Activated CD4-positive, alpha-beta T cell treated with anti-CD3 and anti-CD28 coated beads, Interleukin-2, amount 10 ng/mL, durations not matched to agents 24 days and 14 days (primary cell): ENCODE measurements around the gene SPACA4. TPM values are rescaled to one million over a fixed set of nuclear protein-coding genes. Genes with fewer than 3 reads are reported as not detected.

Source experiments
- DNase-seq: peaks from one replicate; pipeline ENCODE4 v3.0.0; 2022
- H3K27ac Mint-ChIP-seq: one replicate; pipeline ENCODE4 v1.8.0; 2022; ENCODE audit warnings: mild to moderate bottlenecking, mixed read lengths
- H3K27me3 Mint-ChIP-seq: one replicate; pipeline ENCODE4 v1.8.0; 2022; ENCODE audit warnings: mixed read lengths
- H3K36me3 Mint-ChIP-seq: one replicate; pipeline ENCODE4 v1.8.0; 2022; ENCODE audit warnings: low read depth, mild to moderate bottlenecking, mixed read lengths
- H3K4me1 Mint-ChIP-seq: one replicate; pipeline ENCODE4 v1.8.0; 2021; ENCODE audit warnings: mixed read lengths
- H3K4me3 Mint-ChIP-seq: one replicate; pipeline ENCODE4 v1.8.0; 2022; ENCODE audit warnings: mild to moderate bottlenecking, moderate library complexity, mixed read lengths
- H3K9me3 Mint-ChIP-seq: one replicate; pipeline ENCODE4 v1.8.0; 2021; ENCODE audit warnings: mixed read lengths
- intact Hi-C: fragments of 100-400 bp; cut with micrococcal nuclease; formaldehyde crosslinking; loops from one replicate; pipeline ENCODE4 v1.15.1; 2023
- total RNA-seq: library from RNA; stranded (reverse); gene quantifications from 2 replicates; pipeline ENCODE4 v1.2.3, GENCODE V29; 2022

SPACA4 gene
- total RNA-seq, 1 donor from 2014 or later, result not detected

- DNase-seq, result peak; percentile 99
- Mint-ChIP-seq H3K9me3 (no peaks in the 10 kb centered on the region), H3K4me3 (peak within 1 kb of the TSS; percentile 91), H3K36me3 (peaks cover 68% of the 10 kb centered on the region), H3K27ac (peak within 1 kb of the TSS; percentile 98), H3K4me1 (peaks cover 38% of the 10 kb centered on the region), H3K27me3 (no peaks in the 10 kb centered on the region)
- intact Hi-C loops, result loop anchor here (1.0 kb wide), 2 partner anchors 15 to 19 kb away; no protein-coding TSS in a partner anchor
Measured at GRCh38 chr19:48618916-48619691, 12.6 kb downstream of the SPACA4 start, which contains the start of the genes RPL18 and SPHK2. RPL18 (minus strand) TSS chr19:48619178; CDS start chr19:48619143, 35 bp downstream. SPHK2 (plus strand) TSS chr19:48619506; CDS start chr19:48620515, 1,009 bp downstream.

GRCh38 chr19:48619692-48620585 is 13.4 kb downstream of the SPACA4 start:
- Mint-ChIP-seq H3K27ac (peak overlapping the region; percentile 98), H3K9me3 (no peaks in the 10 kb centered on the region), H3K27me3 (no peaks in the 10 kb centered on the region), H3K4me3 (peak overlapping the region; percentile 91), H3K4me1 (peaks cover 43% of the 10 kb centered on the region), H3K36me3 (peaks cover 63% of the 10 kb centered on the region)
- intact Hi-C loops, result loop anchor here (1.0 kb wide), 2 partner anchors 14 to 18 kb away; no protein-coding TSS in a partner anchor
- peak; percentile 64 for DNase-seq

DNA sequence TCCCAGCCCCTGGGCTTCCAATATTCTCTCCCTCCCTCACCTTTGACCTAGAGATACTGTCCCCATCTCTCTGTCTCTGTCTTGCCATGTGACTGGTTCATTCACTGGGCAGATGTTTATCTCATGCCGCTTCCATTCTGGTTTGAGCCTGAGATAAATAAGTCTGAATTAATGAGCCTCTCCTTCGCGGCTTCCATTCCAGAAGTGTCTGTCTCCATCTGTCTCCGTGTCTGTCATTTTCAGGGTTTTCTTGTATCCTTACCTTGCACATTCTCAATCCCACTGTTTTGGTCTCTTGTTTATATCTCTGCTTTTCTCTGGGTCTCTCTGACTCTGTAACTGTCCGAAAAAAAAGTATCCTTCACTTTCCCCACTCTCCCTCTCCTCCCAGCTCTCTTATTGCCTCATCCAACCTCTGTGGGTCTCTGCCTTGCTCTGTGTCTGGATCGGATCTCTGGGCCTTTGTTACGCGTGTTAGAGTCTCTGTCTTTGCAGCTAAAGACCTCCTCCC is 17.1 kb downstream of the SPACA4 start:
- intact Hi-C loops, result loop anchor here (1.0 kb wide), 1 partner anchor 11 kb away; no protein-coding TSS in a partner anchor
- peaks cover 34% of the 10 kb centered on the region for H3K36me3 Mint-ChIP-seq
- peak overlapping the region; percentile 86 for H3K4me3 Mint-ChIP-seq
- DNase-seq, result peak; percentile 61
- H3K27me3 Mint-ChIP-seq, result no peaks in the 10 kb centered on the region
- peak overlapping the region; percentile 97 for H3K27ac Mint-ChIP-seq
- H3K9me3 Mint-ChIP-seq, result no peaks in the 10 kb centered on the region
- H3K4me1 Mint-ChIP-seq, result peaks cover 39% of the 10 kb centered on the region

GRCh38 chr19:48624067-48624594 is 17.6 kb downstream of the SPACA4 start:
- Mint-ChIP-seq H3K36me3 (peaks cover 29% of the 10 kb centered on the region), H3K4me3 (peak overlapping the region; percentile 86), H3K27me3 (no peaks in the 10 kb centered on the region), H3K9me3 (no peaks in the 10 kb centered on the region), H3K4me1 (peaks cover 38% of the 10 kb centered on the region), H3K27ac (peak overlapping the region; percentile 97)
- peak; percentile 99 for DNase-seq
- intact Hi-C loops, result loop anchor here (1.0 kb wide), 1 partner anchor 10 kb away; no protein-coding TSS in a partner anchor

DNA sequence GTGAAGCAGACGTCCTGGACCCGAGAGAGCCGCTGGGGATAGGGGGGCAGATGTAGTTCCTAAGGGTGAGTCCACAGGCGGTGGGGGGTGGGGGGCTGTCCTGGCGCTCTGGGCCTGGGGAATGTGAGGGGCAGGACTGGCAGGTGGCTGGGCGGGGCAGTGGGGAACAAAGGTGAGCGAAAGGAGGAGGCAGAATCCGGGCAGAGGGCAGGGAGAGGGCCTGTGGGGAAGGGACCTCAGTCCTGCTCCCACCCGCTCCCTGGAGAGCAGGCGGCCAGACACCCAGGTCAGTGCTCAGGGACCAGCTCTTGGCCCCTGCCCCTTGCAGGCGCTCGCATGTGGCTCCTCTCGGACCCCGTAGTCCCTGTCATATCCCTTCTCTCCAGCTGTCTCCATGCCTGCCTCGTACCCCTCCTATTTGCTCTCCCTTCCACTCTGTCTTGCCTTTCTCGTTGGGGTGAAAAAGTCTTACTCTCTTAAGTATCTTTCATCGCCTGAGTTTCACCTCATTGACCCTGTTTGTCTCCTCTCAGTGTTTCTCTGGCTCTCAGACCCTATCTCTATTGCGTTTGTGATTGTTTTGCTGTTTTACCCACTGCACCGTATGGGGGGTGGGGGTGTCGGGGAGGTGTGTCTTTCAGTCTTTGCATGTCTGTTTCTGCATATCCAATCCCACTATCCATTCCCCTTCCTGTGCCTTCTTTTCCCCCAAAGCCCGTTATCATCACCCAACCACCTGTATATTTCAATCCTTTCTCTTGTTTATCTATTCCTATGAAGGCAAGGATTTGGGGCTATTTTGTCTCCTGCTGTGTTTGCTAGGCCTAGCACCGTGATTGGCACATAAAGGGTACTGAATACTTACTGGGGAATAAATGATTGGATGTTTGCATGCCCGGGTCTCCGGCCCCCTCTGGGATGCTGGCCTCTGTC is 18.5 kb downstream of the SPACA4 start:
- Mint-ChIP-seq H3K27ac (peak overlapping the region; percentile 97), H3K4me3 (peak overlapping the region; percentile 86)
- intact Hi-C loops, result loop anchor here (1.0 kb wide), 1 partner anchor 9 kb away; no protein-coding TSS in a partner anchor

DNA sequence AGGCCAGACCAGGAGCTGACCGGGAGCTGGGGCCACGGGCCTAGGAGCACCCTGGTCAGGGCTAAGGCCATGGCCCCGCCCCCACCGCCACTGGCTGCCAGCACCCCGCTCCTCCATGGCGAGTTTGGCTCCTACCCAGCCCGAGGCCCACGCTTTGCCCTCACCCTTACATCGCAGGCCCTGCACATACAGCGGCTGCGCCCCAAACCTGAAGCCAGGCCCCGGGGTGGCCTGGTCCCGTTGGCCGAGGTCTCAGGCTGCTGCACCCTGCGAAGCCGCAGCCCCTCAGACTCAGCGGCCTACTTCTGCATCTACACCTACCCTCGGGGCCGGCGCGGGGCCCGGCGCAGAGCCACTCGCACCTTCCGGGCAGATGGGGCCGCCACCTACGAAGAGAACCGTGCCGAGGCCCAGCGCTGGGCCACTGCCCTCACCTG is 19.4 kb downstream of the SPACA4 start:
- intact Hi-C loops, result no loop called here
- no peak for DNase-seq
- Mint-ChIP-seq H3K4me1 (peaks cover 32% of the 10 kb centered on the region), H3K4me3 (no peak overlapping the region), H3K9me3 (no peaks in the 10 kb centered on the region), H3K36me3 (peaks cover 31% of the 10 kb centered on the region), H3K27me3 (no peaks in the 10 kb centered on the region), H3K27ac (no peak overlapping the region)

More for the DNA sequence above, 18.5 kb downstream of the SPACA4 start:
- Mint-ChIP-seq H3K27me3 (no peaks in the 10 kb centered on the region), H3K36me3 (peaks cover 31% of the 10 kb centered on the region), H3K4me1 (peaks cover 34% of the 10 kb centered on the region), H3K9me3 (no peaks in the 10 kb centered on the region)
- DNase-seq, result peak; percentile 63

GRCh38 chr19:48627201-48627864 is 20.8 kb downstream of the SPACA4 start:
- Mint-ChIP-seq H3K36me3 (peaks cover 24% of the 10 kb centered on the region), H3K9me3 (no peaks in the 10 kb centered on the region), H3K4me3 (no peak overlapping the region), H3K27me3 (no peaks in the 10 kb centered on the region), H3K27ac (peak overlapping the region; percentile 20), H3K4me1 (peaks cover 25% of the 10 kb centered on the region)
- intact Hi-C loops, result no loop called here
- peak; percentile 67 for DNase-seq

DNA sequence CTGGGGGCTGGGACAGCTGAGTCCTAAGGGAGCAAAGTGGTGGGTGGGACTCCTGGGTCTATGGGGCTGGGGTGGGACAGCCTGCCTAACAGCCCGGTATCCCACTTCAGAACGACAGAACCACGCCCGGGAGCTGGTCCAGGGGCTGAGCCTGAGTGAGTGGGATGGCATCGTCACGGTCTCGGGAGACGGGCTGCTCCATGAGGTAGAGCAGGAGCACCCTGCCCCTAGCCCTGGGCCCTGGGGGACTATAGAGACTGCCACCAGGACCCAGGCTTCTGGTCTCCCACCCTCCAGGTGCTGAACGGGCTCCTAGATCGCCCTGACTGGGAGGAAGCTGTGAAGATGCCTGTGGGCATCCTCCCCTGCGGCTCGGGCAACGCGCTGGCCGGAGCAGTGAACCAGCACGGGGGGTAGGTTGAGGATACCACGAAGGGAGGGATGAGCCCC is 21.3 kb downstream of the SPACA4 start:
- Mint-ChIP-seq H3K4me3 (no peak overlapping the region), H3K9me3 (no peaks in the 10 kb centered on the region), H3K27ac (no peak overlapping the region), H3K27me3 (no peaks in the 10 kb centered on the region), H3K36me3 (peaks cover 22% of the 10 kb centered on the region), H3K4me1 (peaks cover 23% of the 10 kb centered on the region)
- intact Hi-C loops, result no loop called here
- no peak for DNase-seq

- intact Hi-C loops, result no loop called here
- peaks cover 19% of the 10 kb centered on the region for H3K4me1 Mint-ChIP-seq
- peak overlapping the region; percentile 41 for H3K27ac Mint-ChIP-seq
- H3K27me3 Mint-ChIP-seq, result no peaks in the 10 kb centered on the region
- H3K36me3 Mint-ChIP-seq, result peaks cover 17% of the 10 kb centered on the region
- H3K9me3 Mint-ChIP-seq, result no peaks in the 10 kb centered on the region
- no peak for DNase-seq
- H3K4me3 Mint-ChIP-seq, result no peak overlapping the region
Measured at GRCh38 chr19:48628486-48629296, 22.1 kb downstream of the SPACA4 start.

DNA sequence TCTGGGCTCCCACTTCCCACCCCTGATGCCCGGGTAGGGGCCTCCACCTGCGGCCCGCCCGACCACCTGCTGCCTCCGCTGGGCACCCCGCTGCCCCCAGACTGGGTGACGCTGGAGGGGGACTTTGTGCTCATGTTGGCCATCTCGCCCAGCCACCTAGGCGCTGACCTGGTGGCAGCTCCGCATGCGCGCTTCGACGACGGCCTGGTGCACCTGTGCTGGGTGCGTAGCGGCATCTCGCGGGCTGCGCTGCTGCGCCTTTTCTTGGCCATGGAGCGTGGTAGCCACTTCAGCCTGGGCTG is 22.7 kb downstream of the SPACA4 start:
- DNase-seq, result no peak
- Mint-ChIP-seq H3K36me3 (peaks cover 14% of the 10 kb centered on the region), H3K4me1 (peaks cover 17% of the 10 kb centered on the region), H3K4me3 (no peak overlapping the region), H3K27me3 (no peaks in the 10 kb centered on the region), H3K9me3 (no peaks in the 10 kb centered on the region), H3K27ac (no peak overlapping the region)
- intact Hi-C loops, result no loop called here

- no peak overlapping the region for H3K4me3 Mint-ChIP-seq
- H3K36me3 Mint-ChIP-seq, result peaks cover 14% of the 10 kb centered on the region
- intact Hi-C loops, result loop anchor here (10.0 kb wide), 2 partner anchors 485 to 1035 kb away; partner anchors contain the start of genes BCL2L12, C19orf73, IRF3 and LIN7B
- H3K4me1 Mint-ChIP-seq, result peaks cover 17% of the 10 kb centered on the region
- DNase-seq, result peak; percentile 77
- no peaks in the 10 kb centered on the region for H3K9me3 Mint-ChIP-seq
- H3K27me3 Mint-ChIP-seq, result no peaks in the 10 kb centered on the region
- no peak overlapping the region for H3K27ac Mint-ChIP-seq
Measured at GRCh38 chr19:48629599-48630295, 23.2 kb downstream of the SPACA4 start.
